NCI-H2227 treated with DMSO at 0.1 percent for 48 hours (cell line): ENCODE measurements around the gene GRID2IP.

Experiments used
- DNase-seq: peaks from one replicate; lab custom pipeline; 2025; lab: John Stamatoyannopoulos, UW

The GRID2IP gene

GRCh38 chr7:6562106-6562505 is 10.8 kb upstream of the GRID2IP start:
- DNase-seq: no peak

- no peak for DNase-seq
Observed at GRCh38 chr7:6559896-6560295, 8.6 kb upstream of the GRID2IP start.

GRCh38 chr7:6558837-6559236 is 7.6 kb upstream of the GRID2IP start:
- DNase-seq: no peak

GRCh38 chr7:6556196-6556595 is 4.9 kb upstream of the GRID2IP start:
- DNase-seq: no peak

GRCh38 chr7:6554848-6555247 is 3.6 kb upstream of the GRID2IP start:
- DNase-seq: no peak

- no peak for DNase-seq
Observed at GRCh38 chr7:6553448-6554044, 2.3 kb upstream of the GRID2IP start.

GRCh38 chr7:6547400-6547799 is 3.9 kb downstream of the GRID2IP start:
- DNase-seq: no peak

GRCh38 chr7:6546498-6547251 is 4.6 kb downstream of the GRID2IP start:
- no peak for DNase-seq

GRCh38 chr7:6545398-6546126 is 5.7 kb downstream of the GRID2IP start:
- DNase-seq: no peak

- DNase-seq: no peak
Observed at GRCh38 chr7:6542368-6542767, 8.9 kb downstream of the GRID2IP start.

GRCh38 chr7:6536262-6537260 is 14.7 kb downstream of the GRID2IP start:
- peak; percentile 47 for DNase-seq

- no peak for DNase-seq
Observed at GRCh38 chr7:6533893-6534495, 17.3 kb downstream of the GRID2IP start.

- no peak for DNase-seq
Observed at GRCh38 chr7:6532516-6532915, 18.7 kb downstream of the GRID2IP start.

- no peak for DNase-seq
Observed at GRCh38 chr7:6531492-6532279, 19.6 kb downstream of the GRID2IP start.

GRCh38 chr7:6530626-6531491 is 20.4 kb downstream of the GRID2IP start:
- peak; percentile 23 for DNase-seq

GRCh38 chr7:6529643-6530042 is 21.6 kb downstream of the GRID2IP start:
- no peak for DNase-seq

GRCh38 chr7:6528401-6529130 is 22.7 kb downstream of the GRID2IP start:
- no peak for DNase-seq

- DNase-seq: no peak
Observed at GRCh38 chr7:6526997-6527378, 24.3 kb downstream of the GRID2IP start.
